HepG2 (cell line): ENCODE measurements around the gene PSORS1C2. TPM values are rescaled to one million over a fixed set of nuclear protein-coding genes. Genes with fewer than 3 reads are reported as not detected.

Experiments
- ATAC-seq: fragments of 200-7000 bp; cut with Tn5 transposase; 3 replicates; pipeline ENCODE4 v1.9.1; 2020; ENCODE audit warnings: mild to moderate bottlenecking, moderate library complexity
- BruUV-seq: library from RNA; stranded (reverse); fragments of 400-500 nt; replicated peaks from 2 replicates; lab custom pipeline; 2021; lab: Mats Ljungman, UMichigan
- CTCF ChIA-PET: fragments of 300-600 bp; formaldehyde crosslinking; extraction: SDS; loops from one replicate; lab custom pipeline; 2021; ENCODE audit warnings: low total read pairs, inconsistent platforms, low intra/inter-chr PET ratio; lab: Yijun Ruan, JAX
- POLR2A ChIA-PET: fragments of 350-600 bp; sonication (Branson Sonifier 250); formaldehyde crosslinking; loops from one replicate; lab custom pipeline; 2020; ENCODE audit warnings: antibody characterized with exemption, inconsistent platforms; lab: Yijun Ruan, JAX
- DNase-seq: peaks from one replicate; pipeline ENCODE4 v3.0.0-alpha.2; 2015; ENCODE audit warnings: low spot score
- FAIRE-seq: peaks from 3 replicates; lab custom pipeline; 2011; peaks lifted over from hg19 to GRCh38; lab: Jason Lieb, UNC
- H2AFZ ChIP-seq: one replicate; pipeline ENCODE4 v1.6.1; 2011; ENCODE audit warnings: low read length, inconsistent platforms
- H3K27ac ChIP-seq: fragments of 300-600 bp; 3 replicates; pipeline ENCODE4 v1.8.0; 2011; ENCODE audit warnings: mixed run types, mild to moderate bottlenecking, mixed read lengths, low read length, inconsistent platforms; ENCODE audit not compliant: insufficient read depth; ENCODE audit errors: extremely low read length
- H3K27me3 ChIP-seq, 2 experiments: fragments of 200-600 bp in 1 of 2; 2 replicates in 1 of 2; 3 replicates in 1 of 2; pipeline versions ENCODE4 v1.6.0 to v1.8.0; 2011; ENCODE audit warnings: low read length in 2 of 2, mild to moderate bottlenecking in 2 of 2, moderate library complexity in 2 of 2, inconsistent platforms in 1 of 2; ENCODE audit not compliant: insufficient read depth in 2 of 2, control insufficient read depth in 1 of 2
- H3K36me3 ChIP-seq, 2 experiments: fragments of 200-600 bp in 1 of 2; replicated peaks in 1 of 2; 2 replicates in 1 of 2; 3 replicates in 1 of 2; pipeline versions ENCODE4 v1.5.1 to v1.8.0; 2011; ENCODE audit warnings: low read length in 2 of 2, inconsistent platforms in 1 of 2; ENCODE audit not compliant: insufficient read depth in 2 of 2, control insufficient read depth in 1 of 2
- H3K4me1 ChIP-seq: 2 replicates; pipeline ENCODE4 v1.5.1; 2012; ENCODE audit warnings: low read length, inconsistent platforms; ENCODE audit not compliant: insufficient read depth
- H3K4me2 ChIP-seq: 2 replicates; pipeline ENCODE4 v1.6.0; 2011; ENCODE audit warnings: low read depth, low read length, inconsistent platforms
- H3K4me3 ChIP-seq, 3 experiments: fragments of 200-600 bp in 1 of 3; sonication (generic), shearing (Covaris generic) in 1 of 3; replicated peaks in 1 of 3; 2 replicates each; pipeline ENCODE4 v1.5.1; 2011 to 2016; ENCODE audit warnings: low read length in 3 of 3, inconsistent platforms in 2 of 3, low read depth in 2 of 3, mild to moderate bottlenecking in 2 of 3, control low read depth in 1 of 3, mixed read lengths in 1 of 3; ENCODE audit not compliant: insufficient read depth in 1 of 3
- H3K79me2 ChIP-seq: one replicate; pipeline ENCODE4 v1.6.1; 2011; ENCODE audit warnings: low read length, inconsistent platforms; ENCODE audit not compliant: insufficient read depth
- H3K9ac ChIP-seq: 2 replicates; pipeline ENCODE4 v1.6.0; 2011; ENCODE audit warnings: mild to moderate bottlenecking, low read depth, low read length, inconsistent platforms; ENCODE audit not compliant: insufficient read depth
- H3K9me3 ChIP-seq: 2 replicates; pipeline ENCODE4 v1.5.1; 2012; ENCODE audit warnings: mild to moderate bottlenecking, low read length
- H4K20me1 ChIP-seq: 2 replicates; pipeline ENCODE4 v1.6.0; 2011; ENCODE audit warnings: inconsistent platforms, mild to moderate bottlenecking, low read length, moderate library complexity; ENCODE audit not compliant: insufficient read depth
- EED ChIP-seq: sonication (generic); formaldehyde crosslinking; IDR thresholded peaks from 2 replicates; pipeline ENCODE4 v1.5.0; 2020; ENCODE audit warnings: mild to moderate bottlenecking, missing genetic modification reagents
- FOSL2 ChIP-seq: sonication (generic); formaldehyde crosslinking; IDR thresholded peaks from 2 replicates; pipeline ENCODE4 v1.4.0; 2020; ENCODE audit warnings: missing genetic modification reagents
- MEIS2 ChIP-seq: sonication (generic); formaldehyde crosslinking; IDR thresholded peaks from 2 replicates; pipeline ENCODE4 v1.9.0; 2021; ENCODE audit warnings: mild to moderate bottlenecking, missing genetic modification reagents
- SETDB1 ChIP-seq: sonication (generic); formaldehyde crosslinking; IDR thresholded peaks from 2 replicates; pipeline ENCODE4 v1.5.1; 2020; ENCODE audit warnings: missing genetic modification reagents, mild to moderate bottlenecking, borderline replicate concordance
- TFAP4 ChIP-seq: sonication (generic); IDR thresholded peaks from 2 replicates; pipeline ENCODE4 v1.6.1; 2016; ENCODE audit warnings: low read depth, borderline replicate concordance
- TOPORS ChIP-seq: sonication (generic); formaldehyde crosslinking; IDR thresholded peaks from 2 replicates; pipeline ENCODE4 v1.8.0; 2023; ENCODE audit warnings: mild to moderate bottlenecking, missing genetic modification reagents
- ZC3H13 ChIP-seq: sonication (generic); formaldehyde crosslinking; IDR thresholded peaks from 2 replicates; pipeline ENCODE4 v1.8.1; 2023; ENCODE audit warnings: mild to moderate bottlenecking, missing genetic modification reagents, moderate library complexity
- ZFY ChIP-seq: sonication (generic); formaldehyde crosslinking; IDR thresholded peaks from 2 replicates; pipeline ENCODE4 v1.4.0; 2020; ENCODE audit warnings: missing genetic modification reagents
- ZNF24 ChIP-seq: fragments of 450-650 bp; IDR thresholded peaks from 2 replicates; pipeline ENCODE4 v1.6.1; 2017; ENCODE audit warnings: antibody characterized with exemption, mild to moderate bottlenecking
- ZNF788 ChIP-seq: sonication (generic); formaldehyde crosslinking; IDR thresholded peaks from 2 replicates; pipeline ENCODE4 v1.5.0; 2020; ENCODE audit warnings: mild to moderate bottlenecking, missing genetic modification reagents, borderline replicate concordance
- WGBS: methylation state at CpG from one replicate; pipeline ENCODE4 v1.1.6; 2017; ENCODE audit warnings: low lambda C conversion rate; 5-methylcytosine and 5-hydroxymethylcytosine counted together
- in situ Hi-C: cut with HindIII; loops from 2 replicates; pipeline ENCODE4 v1.10.0; 2017; ENCODE audit warnings: low pct_unique_long_range_greater_than_20kb; ENCODE audit not compliant: extremely low pct_ligation_motif_present
- intact Hi-C: fragments of 100-400 bp; cut with micrococcal nuclease; formaldehyde crosslinking; loops from one replicate; pipeline ENCODE4 v1.10.0; 2022; ENCODE audit not compliant: unreplicated experiment
- polyA plus RNA-seq, 8 experiments: library from polyadenylated mRNA; depleted of rRNA in 3 of 8; stranded (reverse) in 7 of 8; unstranded in 1 of 8; fragments of >200 nt; fragmentation: Illumina TruSeq in 4 of 8; extraction: Trizol in 4 of 8; gene quantifications; 2 replicates each; pipeline versions ENCODE4 v1.2.1 to v1.2.3, GENCODE V29; 2011 to 2016; ENCODE audit warnings: low read depth in 4 of 8, missing spikeins in 1 of 8, mixed read lengths in 1 of 8; ENCODE audit not compliant: insufficient read depth in 1 of 8
- total RNA-seq, 5 experiments: library from RNA; depleted of rRNA; stranded (reverse); fragments of >200 nt; fragmentation: Illumina TruSeq; extraction: Trizol; gene quantifications; 2 replicates each; pipeline ENCODE4 v1.2.3, GENCODE V29; 2016; ENCODE audit warnings: low read depth in 1 of 5
- TF ChIP-seq, protein P1 (sequence below): sonication (generic); formaldehyde crosslinking; IDR thresholded peaks from 2 replicates; pipeline ENCODE4 v1.4.0; 2020; ENCODE audit warnings: missing genetic modification reagents

PSORS1C2 gene
- total and polyA plus RNA-seq, 2 of the 13 experiments (the other 11 are each of a cell fraction or from before 2014, with no cell fraction given) = not detected

DNA sequence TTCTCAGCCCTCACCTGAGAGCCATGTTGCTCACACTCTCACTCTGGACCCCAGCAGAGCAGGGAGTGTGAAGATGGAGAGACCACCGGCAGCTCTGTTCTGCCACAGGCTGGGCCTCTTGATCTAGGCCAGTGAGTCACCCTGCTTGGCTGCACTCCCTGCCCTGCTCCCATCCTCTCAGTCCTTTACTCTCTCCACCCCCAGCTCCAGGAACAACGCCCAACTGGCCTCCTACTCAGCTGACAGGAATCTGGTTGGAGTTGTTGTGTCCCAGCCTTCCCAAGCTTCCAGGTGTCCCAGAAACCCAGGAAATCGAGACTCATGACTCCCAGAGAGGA is 24.4 kb downstream of the PSORS1C2 start, which contains the start of gene PSORS1C1:
Gene PSORS1C1 (plus strand): TSS at position 260 of the 338 bp plus-strand sequence. CDS start 14,833 bp downstream, outside the sequence.
- Histone ChIP-seq H4K20me1 (no peaks in the 10 kb centered on the region), H3K4me2 (peak within 1 kb of the TSS; percentile 34; the same call in 1 of the 2 replicates), H3K27ac (no peak within 1 kb of the TSS), H3K4me3 (no peak within 1 kb of the TSS; a peak in 1 of 6 replicates), H3K36me3 (no peaks in the 10 kb centered on the region), H3K9me3 (no peaks in the 10 kb centered on the region), H2AFZ (no peak within 1 kb of the TSS), H3K4me1 (peaks cover 9% of the 10 kb centered on the region; the same call in 1 of the 2 replicates), H3K9ac (no peak within 1 kb of the TSS), H3K27me3 (peaks cover 7 to 89% of the 10 kb centered on the region in 2 experiments), H3K79me2 (no peaks in the 10 kb centered on the region)
- in situ Hi-C loops (no loop called here), intact Hi-C loops (no loop called here)
- CTCF ChIA-PET = no interaction called here
- peak; percentile 49 for DNase-seq
- no TSS peak for BruUV-seq
- ATAC-seq = peak; percentile 66
- FAIRE-seq = no peak
- TF ChIP-seq, protein P1, sequence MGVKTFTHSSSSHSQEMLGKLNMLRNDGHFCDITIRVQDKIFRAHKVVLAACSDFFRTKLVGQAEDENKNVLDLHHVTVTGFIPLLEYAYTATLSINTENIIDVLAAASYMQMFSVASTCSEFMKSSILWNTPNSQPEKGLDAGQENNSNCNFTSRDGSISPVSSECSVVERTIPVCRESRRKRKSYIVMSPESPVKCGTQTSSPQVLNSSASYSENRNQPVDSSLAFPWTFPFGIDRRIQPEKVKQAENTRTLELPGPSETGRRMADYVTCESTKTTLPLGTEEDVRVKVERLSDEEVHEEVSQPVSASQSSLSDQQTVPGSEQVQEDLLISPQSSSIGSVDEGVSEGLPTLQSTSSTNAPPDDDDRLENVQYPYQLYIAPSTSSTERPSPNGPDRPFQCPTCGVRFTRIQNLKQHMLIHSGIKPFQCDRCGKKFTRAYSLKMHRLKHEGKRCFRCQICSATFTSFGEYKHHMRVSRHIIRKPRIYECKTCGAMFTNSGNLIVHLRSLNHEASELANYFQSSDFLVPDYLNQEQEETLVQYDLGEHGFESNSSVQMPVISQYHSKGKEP (CRISPR knock-in tag) = no peak
- TF ChIP-seq ZC3H13 (CRISPR knock-in tag) = no peak
- TF ChIP-seq MEIS2 (CRISPR knock-in tag) = no peak
- no peak for TF ChIP-seq ZFY (CRISPR knock-in tag)
- no peak for TF ChIP-seq SETDB1
- TF ChIP-seq TOPORS (CRISPR knock-in tag) = no peak
- no peak for TF ChIP-seq ZNF24
- TF ChIP-seq EED (CRISPR knock-in tag) = 0 out of 2 replicates have a peak, but pooled peaks have one; percentile 25
- peak; percentile 17; the same call in 1 of the 2 replicates for TF ChIP-seq TFAP4
- no peak for TF ChIP-seq ZNF788 (CRISPR knock-in tag)
- peak; percentile 76 for TF ChIP-seq FOSL2 (CRISPR knock-in tag)
- POLR2A ChIA-PET = interaction anchor here (0.8 kb wide), 1 partner anchor 27 kb away, joined by 3 read pairs; no protein-coding TSS in a partner anchor
- WGBS = 2% methylated on average over 3 of the region's 3 CpGs
